Osteocyte (in vitro differentiated cells): Measurements from ENCODE around the gene CLEC4D. TPM values are rescaled to one million over a fixed set of nuclear protein-coding genes. Genes with fewer than 3 reads are reported as not detected.

Experiments
- DNase-seq: peaks from one replicate; pipeline ENCODE4 v3.0.0; 2021; ENCODE audit warnings: mixed read lengths; ENCODE audit not compliant: unreplicated experiment; ENCODE audit errors: extremely low spot score
- H3K27ac Mint-ChIP-seq: one replicate; pipeline ENCODE4 v1.8.0; 2021; ENCODE audit warnings: mild to moderate bottlenecking, mixed read lengths; ENCODE audit not compliant: unreplicated experiment
- H3K27me3 Mint-ChIP-seq: one replicate; pipeline ENCODE4 v1.8.0; 2021; ENCODE audit warnings: mixed read lengths; ENCODE audit not compliant: unreplicated experiment
- H3K36me3 Mint-ChIP-seq: one replicate; pipeline ENCODE4 v1.8.0; 2021; ENCODE audit warnings: mixed read lengths; ENCODE audit not compliant: unreplicated experiment
- H3K4me1 Mint-ChIP-seq: one replicate; pipeline ENCODE4 v1.8.0; 2021; ENCODE audit warnings: mixed read lengths; ENCODE audit not compliant: unreplicated experiment
- H3K4me3 Mint-ChIP-seq: one replicate; pipeline ENCODE4 v1.8.0; 2021; ENCODE audit warnings: mild to moderate bottlenecking, moderate library complexity, mixed read lengths; ENCODE audit not compliant: unreplicated experiment
- H3K9me3 Mint-ChIP-seq: one replicate; pipeline ENCODE4 v1.8.0; 2021; ENCODE audit warnings: mixed read lengths; ENCODE audit not compliant: unreplicated experiment
- total RNA-seq: library from RNA; stranded (reverse); gene quantifications from 2 replicates; pipeline ENCODE4 v1.2.1, GENCODE V29; 2021
- TF ChIP-seq, protein P1 (sequence below): fragments of 200-600 bp; sonication (generic); IDR thresholded peaks from 2 replicates; pipeline ENCODE4 v1.5.0; 2021; ENCODE audit warnings: antibody characterized with exemption, mild to moderate bottlenecking, moderate library complexity

The CLEC4D gene
- total RNA-seq, 1 donor from 2014 or later = not detected

DNA sequence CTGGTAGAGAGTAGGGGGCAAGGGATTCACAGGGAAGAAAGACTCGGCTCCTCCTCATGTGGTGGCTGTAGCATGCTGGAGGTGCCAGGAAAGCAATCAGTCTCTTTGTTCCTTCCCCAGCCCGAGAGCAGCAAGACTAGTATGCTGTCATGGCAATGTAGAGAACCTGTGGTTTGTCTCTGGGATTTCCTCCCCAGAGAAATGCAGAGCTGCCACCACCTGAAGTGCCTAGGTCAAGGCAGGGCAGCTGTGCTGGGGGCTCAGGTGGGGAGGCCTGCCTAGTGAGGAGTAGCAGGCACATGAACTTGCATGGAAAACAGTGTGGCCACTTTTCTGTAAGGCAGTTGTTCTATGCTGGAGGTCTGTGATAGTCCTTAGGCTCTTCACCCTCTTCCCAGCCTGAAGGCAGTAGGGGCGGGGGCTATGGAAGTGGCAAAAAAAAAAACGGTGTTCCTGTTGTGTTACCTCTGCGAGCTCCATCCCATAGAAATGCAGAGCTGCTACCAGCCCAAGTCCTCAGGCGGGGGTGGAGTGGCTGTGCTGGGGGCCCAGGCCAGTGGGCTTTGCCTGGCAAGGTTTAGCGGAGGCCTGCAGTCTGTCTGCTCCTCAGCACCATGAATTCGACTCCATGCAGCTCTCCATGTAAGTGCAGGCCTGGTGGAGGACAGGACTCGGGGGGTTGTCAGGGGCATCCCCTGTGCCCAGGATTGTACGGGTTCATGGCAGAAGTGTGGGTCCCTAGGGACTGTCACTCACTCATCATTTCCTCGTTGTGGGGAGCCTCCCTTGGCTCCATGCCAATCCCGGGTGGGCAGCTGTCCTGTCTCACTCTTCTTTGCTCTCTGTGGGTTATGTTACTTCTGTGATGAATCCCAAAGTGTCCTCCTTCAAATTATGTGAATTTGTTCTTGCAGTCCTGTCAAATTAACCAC lies 4.1 kb upstream of the CLEC4D start:
- H3K9me3 Mint-ChIP-seq = no peaks in the 10 kb centered on the region
- H3K27me3 Mint-ChIP-seq = peaks cover 2% of the 10 kb centered on the region
- no peaks in the 10 kb centered on the region for H3K4me1 Mint-ChIP-seq
- H3K36me3 Mint-ChIP-seq = no peaks in the 10 kb centered on the region
- no peak for DNase-seq
- TF ChIP-seq, protein P1, sequence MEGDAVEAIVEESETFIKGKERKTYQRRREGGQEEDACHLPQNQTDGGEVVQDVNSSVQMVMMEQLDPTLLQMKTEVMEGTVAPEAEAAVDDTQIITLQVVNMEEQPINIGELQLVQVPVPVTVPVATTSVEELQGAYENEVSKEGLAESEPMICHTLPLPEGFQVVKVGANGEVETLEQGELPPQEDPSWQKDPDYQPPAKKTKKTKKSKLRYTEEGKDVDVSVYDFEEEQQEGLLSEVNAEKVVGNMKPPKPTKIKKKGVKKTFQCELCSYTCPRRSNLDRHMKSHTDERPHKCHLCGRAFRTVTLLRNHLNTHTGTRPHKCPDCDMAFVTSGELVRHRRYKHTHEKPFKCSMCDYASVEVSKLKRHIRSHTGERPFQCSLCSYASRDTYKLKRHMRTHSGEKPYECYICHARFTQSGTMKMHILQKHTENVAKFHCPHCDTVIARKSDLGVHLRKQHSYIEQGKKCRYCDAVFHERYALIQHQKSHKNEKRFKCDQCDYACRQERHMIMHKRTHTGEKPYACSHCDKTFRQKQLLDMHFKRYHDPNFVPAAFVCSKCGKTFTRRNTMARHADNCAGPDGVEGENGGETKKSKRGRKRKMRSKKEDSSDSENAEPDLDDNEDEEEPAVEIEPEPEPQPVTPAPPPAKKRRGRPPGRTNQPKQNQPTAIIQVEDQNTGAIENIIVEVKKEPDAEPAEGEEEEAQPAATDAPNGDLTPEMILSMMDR = no peak
- no peak overlapping the region for H3K27ac Mint-ChIP-seq
- H3K4me3 Mint-ChIP-seq = no peak overlapping the region

DNA sequence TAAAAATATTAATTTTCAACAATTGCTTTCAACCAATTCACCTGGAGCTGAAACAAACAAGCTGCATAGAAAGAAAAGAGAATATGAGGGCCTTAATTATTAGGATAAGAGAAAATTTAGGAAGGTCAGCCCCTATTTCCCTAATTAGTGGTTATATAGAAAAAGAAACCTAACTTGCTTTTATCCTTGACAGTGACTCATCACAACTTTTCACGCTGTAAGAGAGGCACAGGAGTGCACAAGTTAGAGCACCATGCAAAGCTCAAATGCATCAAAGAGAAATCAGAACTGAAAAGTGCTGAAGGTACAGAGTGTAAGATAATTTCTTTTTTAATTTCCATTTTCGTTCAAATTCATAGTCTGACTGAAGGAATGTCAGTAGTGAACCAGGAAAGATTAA lies 4.7 kb downstream of the CLEC4D start:
- no peak overlapping the region for H3K27ac Mint-ChIP-seq
- H3K4me3 Mint-ChIP-seq = no peak overlapping the region
- no peak for DNase-seq
- no peaks in the 10 kb centered on the region for H3K4me1 Mint-ChIP-seq
- peaks cover 3% of the 10 kb centered on the region for H3K9me3 Mint-ChIP-seq
- H3K36me3 Mint-ChIP-seq = no peaks in the 10 kb centered on the region
- TF ChIP-seq, protein P1 = no peak
- H3K27me3 Mint-ChIP-seq = no peaks in the 10 kb centered on the region

DNA sequence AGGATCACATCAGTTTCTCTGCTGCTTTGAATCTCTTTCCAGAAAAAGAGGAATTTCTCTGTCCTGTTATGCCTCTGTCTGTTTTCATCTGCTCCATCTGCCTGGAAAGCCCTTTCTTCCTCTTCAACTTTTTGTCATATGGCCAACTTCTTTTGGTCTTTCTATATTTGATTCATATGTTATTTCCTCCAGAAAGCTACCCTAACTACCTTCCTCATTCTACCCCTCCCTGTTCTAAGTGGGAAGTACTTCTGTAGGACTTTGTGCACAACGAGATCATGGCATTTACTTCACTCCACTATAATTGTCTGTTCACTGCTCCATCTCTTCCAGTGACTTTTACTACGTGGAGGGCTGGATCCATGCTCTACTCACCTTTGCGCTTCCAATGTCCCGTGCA lies 5.9 kb downstream of the CLEC4D start:
- Mint-ChIP-seq H3K27ac (no peak overlapping the region), H3K4me3 (no peak overlapping the region), H3K4me1 (no peaks in the 10 kb centered on the region), H3K9me3 (peaks cover 15% of the 10 kb centered on the region), H3K27me3 (no peaks in the 10 kb centered on the region), H3K36me3 (no peaks in the 10 kb centered on the region)
- TF ChIP-seq, protein P1 = no peak
- DNase-seq = no peak

DNA sequence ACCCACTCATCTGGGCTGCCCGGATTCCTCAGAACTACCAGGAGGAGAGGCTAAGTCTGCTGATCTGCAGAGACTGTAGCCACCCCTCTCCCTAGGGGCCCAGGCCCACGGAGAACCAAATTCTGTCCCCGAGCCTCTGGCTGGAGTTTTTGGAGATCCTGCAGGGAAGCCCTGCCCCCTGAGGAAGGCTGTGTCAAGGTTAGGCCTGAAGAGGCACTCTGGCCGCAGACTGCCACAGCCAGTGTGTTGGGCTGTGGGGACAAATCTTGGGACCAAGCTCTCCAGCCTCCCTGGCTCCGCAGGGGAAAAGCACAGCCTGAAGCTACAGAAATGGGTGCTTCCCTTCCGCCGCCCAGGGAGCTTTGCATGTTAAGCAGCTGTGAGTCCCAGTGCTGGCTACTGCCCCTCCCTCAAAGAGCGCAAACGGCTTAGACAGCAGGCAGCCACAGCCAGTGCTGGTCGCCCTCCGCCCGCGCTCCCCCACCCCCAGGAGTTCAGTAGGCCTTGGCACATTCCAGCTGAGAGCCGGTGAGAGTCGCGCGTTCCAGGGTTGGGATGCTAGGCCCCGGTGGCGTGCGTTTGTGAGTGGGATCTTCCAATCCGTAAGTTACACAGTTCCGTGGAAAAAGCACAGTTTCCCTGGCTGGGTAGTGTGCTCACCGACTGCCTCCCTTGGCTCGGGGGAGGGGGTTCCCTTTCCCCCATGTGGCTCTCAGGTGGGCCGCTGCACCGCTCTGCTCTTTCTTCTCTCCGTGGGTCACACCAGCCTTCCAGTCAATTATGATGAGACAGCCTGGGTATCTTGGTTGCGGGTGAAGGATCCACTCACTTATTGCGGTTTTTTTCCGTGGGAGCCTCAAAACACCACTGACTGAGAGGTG lies 14.2 kb downstream of the CLEC4D start:
- no peak overlapping the region for H3K4me3 Mint-ChIP-seq

More for the DNA sequence above, 14.2 kb downstream of the CLEC4D start:
- TF ChIP-seq, protein P1 = no peak
- Mint-ChIP-seq H3K36me3 (no peaks in the 10 kb centered on the region), H3K4me1 (no peaks in the 10 kb centered on the region), H3K9me3 (peaks cover 26% of the 10 kb centered on the region), H3K27ac (no peak overlapping the region), H3K27me3 (peaks cover 4% of the 10 kb centered on the region)
- no peak for DNase-seq
